ENCODE measurements around the gene MAFB. TPM values are rescaled to one million over a fixed set of nuclear protein-coding genes. Genes with fewer than 3 reads are reported as not detected.

The MAFB gene
- total RNA-seq, 1 experiment from 2014 or later = 0.22 TPM

DNA sequence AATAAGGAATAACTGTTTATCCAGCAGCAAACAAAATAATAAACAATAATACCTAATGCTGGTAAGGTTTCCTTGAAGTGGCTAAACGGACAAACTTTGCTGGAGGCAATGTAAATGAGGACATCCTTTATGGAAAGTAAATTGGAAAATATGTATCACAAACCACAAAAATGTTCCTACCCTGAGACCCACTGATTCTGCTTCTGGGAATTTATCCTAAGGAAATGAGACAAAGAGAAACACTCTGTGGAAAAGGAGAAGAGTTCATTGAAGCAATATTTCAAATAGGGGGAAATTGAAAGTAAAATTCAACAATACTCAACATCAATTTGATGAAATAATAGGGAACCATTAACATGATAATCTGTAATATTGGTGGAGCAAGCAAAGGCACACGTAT, 37.9 kb downstream of the MAFB start:
- CTCF ChIA-PET = no interaction called here
- no peaks in the 10 kb centered on the region for H3K9me2 ChIP-seq (ENCODE audit: insufficient read depth)
- no peaks in the 10 kb centered on the region for H4K20me1 ChIP-seq (ENCODE audit: insufficient read depth)
- no peak overlapping the region for H2AFZ ChIP-seq (ENCODE audit: low read depth, low read length, poor library complexity, severe bottlenecking)
- H3K4me1 ChIP-seq (ENCODE audit: control insufficient read depth in 1 of 2, insufficient read depth in 2 of 2, low read length in 2 of 2) = no peaks in the 10 kb centered on the region
- H3K9ac ChIP-seq (ENCODE audit: low read length) = no peak overlapping the region
- H3K4me3 ChIP-seq (replicated peaks in 1 of 2; ENCODE audit: low read depth in 1 of 2, low read length in 2 of 2) = no peak overlapping the region
- no peaks in the 10 kb centered on the region for H3K79me2 ChIP-seq (ENCODE audit: insufficient read depth, low read length)
- no peak for TF ChIP-seq CEBPB (IDR thresholded peaks at IDR 0.05; ENCODE audit: low read depth)
- TF ChIP-seq, protein P1, sequence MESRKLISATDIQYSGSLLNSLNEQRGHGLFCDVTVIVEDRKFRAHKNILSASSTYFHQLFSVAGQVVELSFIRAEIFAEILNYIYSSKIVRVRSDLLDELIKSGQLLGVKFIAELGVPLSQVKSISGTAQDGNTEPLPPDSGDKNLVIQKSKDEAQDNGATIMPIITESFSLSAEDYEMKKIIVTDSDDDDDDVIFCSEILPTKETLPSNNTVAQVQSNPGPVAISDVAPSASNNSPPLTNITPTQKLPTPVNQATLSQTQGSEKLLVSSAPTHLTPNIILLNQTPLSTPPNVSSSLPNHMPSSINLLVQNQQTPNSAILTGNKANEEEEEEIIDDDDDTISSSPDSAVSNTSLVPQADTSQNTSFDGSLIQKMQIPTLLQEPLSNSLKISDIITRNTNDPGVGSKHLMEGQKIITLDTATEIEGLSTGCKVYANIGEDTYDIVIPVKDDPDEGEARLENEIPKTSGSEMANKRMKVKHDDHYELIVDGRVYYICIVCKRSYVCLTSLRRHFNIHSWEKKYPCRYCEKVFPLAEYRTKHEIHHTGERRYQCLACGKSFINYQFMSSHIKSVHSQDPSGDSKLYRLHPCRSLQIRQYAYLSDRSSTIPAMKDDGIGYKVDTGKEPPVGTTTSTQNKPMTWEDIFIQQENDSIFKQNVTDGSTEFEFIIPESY (IDR thresholded peaks at IDR 0.05; ENCODE audit: extremely low read depth, insufficient replicate concordance, low read length) = no peak
- no peak for TF ChIP-seq YY1 (IDR thresholded peaks at IDR 0.05; ENCODE audit: extremely low read depth, insufficient replicate concordance, low read depth, low read length)
- no peak for TF ChIP-seq ZFX (IDR thresholded peaks at IDR 0.05)
- no peak for TF ChIP-seq RAD21 (IDR thresholded peaks at IDR 0.05; ENCODE audit: low read depth)
- TF ChIP-seq ELF1 (IDR thresholded peaks at IDR 0.05; ENCODE audit: borderline replicate concordance, low read depth) = no peak
- TF ChIP-seq, protein P2, sequence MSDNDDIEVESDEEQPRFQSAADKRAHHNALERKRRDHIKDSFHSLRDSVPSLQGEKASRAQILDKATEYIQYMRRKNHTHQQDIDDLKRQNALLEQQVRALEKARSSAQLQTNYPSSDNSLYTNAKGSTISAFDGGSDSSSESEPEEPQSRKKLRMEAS (IDR thresholded peaks at IDR 0.05) = no peak
- TF ChIP-seq POLR2AphosphoS5 (IDR thresholded peaks at IDR 0.05; ENCODE audit: low read depth, low read length) = no peak
- no peak for TF ChIP-seq ZNF274 (IDR thresholded peaks at IDR 0.05; ENCODE audit: low read depth, low read length)
- TF ChIP-seq SIN3A (IDR thresholded peaks at IDR 0.05; ENCODE audit: low read depth) = no peak
- TF ChIP-seq, protein P3, sequence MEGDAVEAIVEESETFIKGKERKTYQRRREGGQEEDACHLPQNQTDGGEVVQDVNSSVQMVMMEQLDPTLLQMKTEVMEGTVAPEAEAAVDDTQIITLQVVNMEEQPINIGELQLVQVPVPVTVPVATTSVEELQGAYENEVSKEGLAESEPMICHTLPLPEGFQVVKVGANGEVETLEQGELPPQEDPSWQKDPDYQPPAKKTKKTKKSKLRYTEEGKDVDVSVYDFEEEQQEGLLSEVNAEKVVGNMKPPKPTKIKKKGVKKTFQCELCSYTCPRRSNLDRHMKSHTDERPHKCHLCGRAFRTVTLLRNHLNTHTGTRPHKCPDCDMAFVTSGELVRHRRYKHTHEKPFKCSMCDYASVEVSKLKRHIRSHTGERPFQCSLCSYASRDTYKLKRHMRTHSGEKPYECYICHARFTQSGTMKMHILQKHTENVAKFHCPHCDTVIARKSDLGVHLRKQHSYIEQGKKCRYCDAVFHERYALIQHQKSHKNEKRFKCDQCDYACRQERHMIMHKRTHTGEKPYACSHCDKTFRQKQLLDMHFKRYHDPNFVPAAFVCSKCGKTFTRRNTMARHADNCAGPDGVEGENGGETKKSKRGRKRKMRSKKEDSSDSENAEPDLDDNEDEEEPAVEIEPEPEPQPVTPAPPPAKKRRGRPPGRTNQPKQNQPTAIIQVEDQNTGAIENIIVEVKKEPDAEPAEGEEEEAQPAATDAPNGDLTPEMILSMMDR (IDR thresholded peaks at IDR 0.05 in 2 of 3, conservative IDR thresholded peaks at IDR 0.05 in 1 of 3; ENCODE audit: borderline replicate concordance in 1 of 3, insufficient read depth in 1 of 3, low read depth in 2 of 3, low read length in 2 of 3) = no peak
- TF ChIP-seq EZH2 (IDR thresholded peaks at IDR 0.05) = no peak
- no peak for TF ChIP-seq POLR2A (IDR thresholded peaks at IDR 0.05; ENCODE audit: borderline replicate concordance, extremely low read depth, insufficient read depth, insufficient read length)
- TF ChIP-seq FOSL1 (IDR thresholded peaks at IDR 0.05; ENCODE audit: low read depth) = no peak
- TF ChIP-seq, protein P4, sequence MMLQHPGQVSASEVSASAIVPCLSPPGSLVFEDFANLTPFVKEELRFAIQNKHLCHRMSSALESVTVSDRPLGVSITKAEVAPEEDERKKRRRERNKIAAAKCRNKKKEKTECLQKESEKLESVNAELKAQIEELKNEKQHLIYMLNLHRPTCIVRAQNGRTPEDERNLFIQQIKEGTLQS (IDR thresholded peaks at IDR 0.05) = no peak
- TF ChIP-seq SRF (IDR thresholded peaks at IDR 0.05; ENCODE audit: low read depth) = no peak
- RAD21 ChIA-PET (ENCODE audit: low non-redundant PET in 1 of 2, low total read pairs in 2 of 2, uncharacterized antibody in 2 of 2, unreplicated experiment in 2 of 2) = no interaction called here
- no peaks in the 10 kb centered on the region for H3K9me3 ChIP-seq (ENCODE audit: control insufficient read depth in 1 of 2, insufficient read depth in 1 of 2, low read depth in 1 of 2, low read length in 2 of 2)
- no peak for ATAC-seq
- no peak overlapping the region for H3K4me2 ChIP-seq (ENCODE audit: low read length)
- no peak for DNase-seq (ENCODE audit: low read depth, low spot score)
- H3K36me3 ChIP-seq (ENCODE audit: control insufficient read depth in 1 of 2, insufficient read depth in 2 of 2, low read length in 2 of 2) = no peaks in the 10 kb centered on the region
- H3K27me3 ChIP-seq (ENCODE audit: insufficient read depth, low read length) = no peaks in the 10 kb centered on the region
- no TSS peak for BruUV-seq (replicated peaks)
- H3K27ac ChIP-seq (ENCODE audit: low read depth, low read length) = no peak overlapping the region
- intact Hi-C loops (cut with micrococcal nuclease) = no loop called here
- POLR2A ChIA-PET = no interaction called here
